HepG2 (cell line): Measurements from ENCODE around the gene FAM110D. TPM values are rescaled to one million over a fixed set of nuclear protein-coding genes. Genes with fewer than 3 reads are reported as not detected.

Source experiments
- AKAP8 ChIP-seq: sonication (generic); formaldehyde crosslinking; IDR thresholded peaks from 2 replicates; pipeline ENCODE4 v1.5.1; 2020; ENCODE audit warnings: mild to moderate bottlenecking, missing genetic modification reagents
- ASH2L ChIP-seq: fragments of 300-600, 200-600 bp; sonication (generic); IDR thresholded peaks from 2 replicates; pipeline ENCODE4 v1.7.0; 2017; ENCODE audit warnings: low read depth, mild to moderate bottlenecking, moderate library complexity, mixed read lengths, low read length; ENCODE audit not compliant: insufficient read length
- ATF2 ChIP-seq: sonication (generic); formaldehyde crosslinking; IDR thresholded peaks from 2 replicates; pipeline ENCODE4 v1.4.0; 2020; ENCODE audit warnings: missing genetic modification reagents
- ATRX ChIP-seq: sonication (generic); formaldehyde crosslinking; IDR thresholded peaks from 2 replicates; pipeline ENCODE4 v1.4.0; 2020; ENCODE audit warnings: missing genetic modification reagents, borderline replicate concordance
- CBX1 ChIP-seq: IDR thresholded peaks from one replicate; pipeline ENCODE4 v1.6.1; 2016; ENCODE audit warnings: antibody characterized with exemption, low read depth
- CCDC6 ChIP-seq: sonication (generic); formaldehyde crosslinking; IDR thresholded peaks from 2 replicates; pipeline ENCODE4 v1.8.1; 2022; ENCODE audit warnings: mild to moderate bottlenecking, missing genetic modification reagents, moderate library complexity
- CEBPZ ChIP-seq: IDR thresholded peaks from 2 replicates; pipeline ENCODE4 v1.6.1; 2012; ENCODE audit warnings: low read length, improper control_type of control experiment
- HNRNPLL ChIP-seq: fragments of 200-400 bp; formaldehyde crosslinking; IDR thresholded peaks from 2 replicates; pipeline ENCODE4 v1.6.1; 2017; ENCODE audit warnings: mild to moderate bottlenecking, low read depth, low read length; ENCODE audit not compliant: poor library complexity, severe bottlenecking
- KDM2A ChIP-seq: sonication (generic); formaldehyde crosslinking; IDR thresholded peaks from 2 replicates; pipeline ENCODE4 v1.4.0; 2020; ENCODE audit warnings: low read depth, missing genetic modification reagents, borderline replicate concordance
- NR3C1 ChIP-seq: sonication (generic); formaldehyde crosslinking; IDR thresholded peaks from 2 replicates; pipeline ENCODE4 v1.4.0; 2020; ENCODE audit warnings: missing genetic modification reagents
- SCMH1 ChIP-seq: sonication (generic); formaldehyde crosslinking; IDR thresholded peaks from 2 replicates; pipeline ENCODE4 v1.9.0; 2021; ENCODE audit warnings: missing genetic modification reagents, mild to moderate bottlenecking, borderline replicate concordance
- TAF15 ChIP-seq: fragments of 200-400 bp; formaldehyde crosslinking; IDR thresholded peaks from one replicate; pipeline ENCODE4 v1.6.1; 2018; ENCODE audit warnings: mild to moderate bottlenecking, low read depth, low read length; ENCODE audit not compliant: poor library complexity, severe bottlenecking
- THAP11 ChIP-seq: IDR thresholded peaks from 2 replicates; pipeline ENCODE4 v1.6.1; 2016; ENCODE audit warnings: missing biosample characterization, missing genetic modification reagents
- TMF1 ChIP-seq: sonication (generic); formaldehyde crosslinking; IDR thresholded peaks from 2 replicates; pipeline ENCODE4 v1.8.1; 2022; ENCODE audit warnings: low read depth, missing genetic modification reagents
- ZBTB10 ChIP-seq: sonication (generic); formaldehyde crosslinking; IDR thresholded peaks from 2 replicates; pipeline ENCODE4 v1.4.0; 2020; ENCODE audit warnings: missing genetic modification reagents, borderline replicate concordance
- ZFP36L1 ChIP-seq: sonication (generic); formaldehyde crosslinking; IDR thresholded peaks from 2 replicates; pipeline ENCODE4 v1.8.0; 2022; ENCODE audit warnings: mild to moderate bottlenecking, missing genetic modification reagents, moderate library complexity
- ZFP41 ChIP-seq: sonication (generic); formaldehyde crosslinking; IDR thresholded peaks from 2 replicates; pipeline ENCODE4 v1.4.0; 2020; ENCODE audit warnings: mild to moderate bottlenecking, missing genetic modification reagents, borderline replicate concordance
- ZNF317 ChIP-seq: sonication (generic); formaldehyde crosslinking; IDR thresholded peaks from 2 replicates; pipeline ENCODE4 v1.5.0; 2020; ENCODE audit warnings: mild to moderate bottlenecking, missing genetic modification reagents
- ZNF501 ChIP-seq: sonication (generic); formaldehyde crosslinking; IDR thresholded peaks from 2 replicates; pipeline ENCODE4 v1.5.1; 2020; ENCODE audit warnings: mild to moderate bottlenecking, moderate library complexity, missing genetic modification reagents
- ZNF580 ChIP-seq: IDR thresholded peaks from 2 replicates; pipeline ENCODE4 v1.6.1; 2016; ENCODE audit warnings: low read depth, borderline replicate concordance
- ZNF720 ChIP-seq: sonication (generic); formaldehyde crosslinking; IDR thresholded peaks from 2 replicates; pipeline ENCODE4 v1.4.0; 2020; ENCODE audit warnings: missing genetic modification reagents
- ZNF772 ChIP-seq: sonication (generic); formaldehyde crosslinking; IDR thresholded peaks from 2 replicates; pipeline ENCODE4 v1.5.0; 2020; ENCODE audit warnings: mild to moderate bottlenecking, missing genetic modification reagents
- polyA plus RNA-seq, 8 experiments: library from polyadenylated mRNA; depleted of rRNA in 3 of 8; stranded (reverse) in 7 of 8; unstranded in 1 of 8; fragments of >200 nt; fragmentation: Illumina TruSeq in 4 of 8; extraction: Trizol in 4 of 8; gene quantifications; 2 replicates each; pipeline versions ENCODE4 v1.2.1 to v1.2.3, GENCODE V29; 2011 to 2016; ENCODE audit warnings: low read depth in 4 of 8, missing spikeins in 1 of 8, mixed read lengths in 1 of 8; ENCODE audit not compliant: insufficient read depth in 1 of 8
- total RNA-seq, 5 experiments: library from RNA; depleted of rRNA; stranded (reverse); fragments of >200 nt; fragmentation: Illumina TruSeq; extraction: Trizol; gene quantifications; 2 replicates each; pipeline ENCODE4 v1.2.3, GENCODE V29; 2016; ENCODE audit warnings: low read depth in 1 of 5

Gene FAM110D
- total and polyA plus RNA-seq, 2 of the 13 experiments (the other 11 are each of a cell fraction or from before 2014, with no cell fraction given) = not detected

GRCh38 chr1:26110731-26111529 is 47.9 kb upstream of the FAM110D start (continued):
- TF ChIP-seq ZBTB10 (0 out of 2 replicates have a peak, but pooled peaks have one; percentile 12), KDM2A (peak; percentile 78), ZFP41 (CRISPR knock-in tag) (peak; percentile 71; the same call in 1 of the 2 replicates), ASH2L (no peak), ATRX (CRISPR knock-in tag) (no peak), HNRNPLL (peak; percentile 65), ZNF720 (CRISPR knock-in tag) (no peak), SCMH1 (CRISPR knock-in tag) (no peak), CBX1 (no peak), ZNF501 (0 out of 2 replicates have a peak, but pooled peaks have one; percentile 48), ZNF772 (CRISPR knock-in tag) (peak; percentile 55), AKAP8 (peak; percentile 64; the same call in 1 of the 2 replicates), ZNF580 (no peak; the same call in 1 of the 2 replicates), ZFP36L1 (CRISPR knock-in tag) (no peak), ATF2 (CRISPR knock-in tag) (peak; percentile 15; the same call in 1 of the 2 replicates), TAF15 (no peak), CEBPZ (no peak), NR3C1 (CRISPR knock-in tag) (no peak), THAP11 (CRISPR knock-in tag) (no peak), CCDC6 (CRISPR knock-in tag) (no peak), ZNF317 (CRISPR knock-in tag) (0 out of 2 replicates have a peak, but pooled peaks have one; percentile 31), TMF1 (0 out of 2 replicates have a peak, but pooled peaks have one; percentile 1)
